Activated CD4-positive, alpha-beta T cell treated with anti-CD3 and anti-CD28 coated beads, Interleukin-2, amount 50 U/mL, for 4 hours (primary cell): ENCODE measurements around the gene ZNF208.

Experiments used
- DNase-seq, 2 experiments: peaks; one replicate each; pipeline ENCODE4 v3.0.0-alpha.2; 2020

The ZNF208 gene

DNA sequence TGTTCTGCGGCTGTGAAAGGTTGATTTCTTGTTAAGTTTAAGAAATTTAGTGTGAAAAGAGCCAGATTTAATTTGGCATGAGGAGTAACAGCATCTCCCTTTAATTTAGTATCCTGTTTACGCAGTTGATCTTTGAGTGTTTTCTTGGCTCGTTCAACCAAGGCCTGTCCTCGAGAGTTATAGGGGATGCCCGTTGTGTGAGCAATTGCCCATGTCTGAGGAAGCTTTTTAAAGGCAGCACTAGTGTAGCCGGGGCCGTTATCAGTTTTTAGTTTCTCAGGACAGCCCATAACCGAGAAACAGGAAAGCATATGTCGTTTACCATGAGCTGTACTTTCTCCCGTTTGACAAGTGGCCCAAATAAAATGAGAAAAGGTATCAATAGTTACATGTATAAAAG lies 127.2 kb downstream of the ZNF208 start:
- DNase-seq = no peak
